ENCODE measurements around the gene ISG20L2. TPM values are rescaled to one million over a fixed set of nuclear protein-coding genes. Genes with fewer than 3 reads are reported as not detected.
A peak's percentile ranks its signal among the peaks of the same experiment; 100 is the strongest.

The ISG20L2 gene
- polyA plus RNA-seq, 1 of the 3 experiments (the other 2 are of a cell fraction), result 31.6 TPM

DNA sequence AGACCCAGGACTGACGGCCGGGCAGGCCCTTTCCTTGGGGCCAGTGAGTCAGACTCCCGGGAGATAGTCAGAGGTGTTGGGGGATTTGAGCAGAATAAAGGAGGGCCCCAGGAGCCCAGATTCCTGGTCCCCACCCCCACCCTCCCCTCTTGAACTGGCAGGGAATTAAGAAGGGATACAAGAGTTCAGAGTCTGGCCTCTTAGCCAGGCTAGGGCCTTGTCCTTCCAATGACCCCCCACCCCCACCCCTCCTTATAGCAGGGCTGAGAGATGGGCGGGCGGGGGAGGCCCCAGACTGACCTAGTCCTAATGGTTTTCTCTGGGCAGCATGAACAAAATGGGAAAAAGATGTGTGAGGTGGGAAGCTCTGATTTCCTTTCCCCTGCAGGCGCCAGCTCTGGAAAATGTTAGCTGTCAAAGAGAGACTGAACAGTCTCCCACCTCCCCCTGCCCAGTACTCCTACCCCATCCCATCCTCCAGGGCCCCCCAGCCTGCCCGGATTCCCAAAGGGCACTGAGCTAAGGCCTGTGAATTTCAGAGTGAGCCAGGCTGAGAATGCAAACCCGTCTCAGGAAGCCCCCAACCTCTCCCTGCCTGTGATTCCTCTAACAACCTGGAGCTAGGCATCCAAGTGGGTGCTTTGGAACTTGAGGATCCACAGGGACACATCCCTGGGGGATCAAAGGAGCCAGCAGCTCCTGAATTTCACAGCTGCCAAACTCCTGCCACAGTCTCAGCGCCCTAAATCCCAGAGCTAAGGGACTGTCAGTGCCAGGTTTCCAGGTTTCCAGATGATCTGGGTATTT is 17.4 kb downstream of the ISG20L2 start (continued):
- TF ChIP-seq NRF1 (IDR thresholded peaks at IDR 0.05; ENCODE audit: low read depth, low read length), result no peak
- peak; percentile 17; the same call in 1 of the 2 replicates for TF ChIP-seq JUND (IDR thresholded peaks at IDR 0.05)
- TF ChIP-seq USF2 (IDR thresholded peaks at IDR 0.05; ENCODE audit: borderline replicate concordance, low read depth, low read length), result no peak
- no peak for TF ChIP-seq REST (IDR thresholded peaks at IDR 0.05; ENCODE audit: low read depth, low read length)

- no peak overlapping the region for H3K9ac ChIP-seq
- peak overlapping the region; percentile 43 to 98; a peak in 3 of 4 replicates for H3K27ac ChIP-seq (ENCODE audit: low read depth in 2 of 2, low read length in 1 of 2)
- H3K79me2 ChIP-seq (ENCODE audit: insufficient read depth), result no peaks in the 10 kb centered on the region
- H3K36me3 ChIP-seq (replicated peaks in 1 of 2; ENCODE audit: control insufficient read depth in 1 of 2, insufficient read depth in 2 of 2, low read length in 1 of 2), result no peaks in the 10 kb centered on the region
- peak; percentile 71 for DNase-seq
- no peak overlapping the region for H3K4me3 ChIP-seq (ENCODE audit: low read depth in 2 of 2, low read length in 1 of 2)
- peaks cover 60 to 78% of the 10 kb centered on the region in 2 experiments for H3K4me1 ChIP-seq (ENCODE audit: control insufficient read depth in 1 of 2, insufficient read depth in 2 of 2, low read depth in 1 of 2, low read length in 1 of 2)
- 24% methylated on average over 9 of the region's 11 CpGs for WGBS (ENCODE audit: low lambda C conversion rate)
- no peaks in the 10 kb centered on the region for H3K9me3 ChIP-seq
- CTCF ChIA-PET, result interaction anchor here (1.6 to 45.5 kb wide), 7 partner anchors 6 to 218 kb away, joined by 5 to 2702 read pairs (median 7); partner anchors contain the start of genes CRABP2, ISG20L2, METTL25B and NES
- H3K9me2 ChIP-seq, result no peaks in the 10 kb centered on the region
- peaks cover 48% of the 10 kb centered on the region for H3F3A ChIP-seq (replicated peaks; ENCODE audit: insufficient read depth)
- H2AFZ ChIP-seq (ENCODE audit: low read depth), result no peak overlapping the region
- POLR2A ChIA-PET, result interaction anchor here (1.2 to 2.6 kb wide), 7 partner anchors 12 to 35 kb away, joined by 3 to 12 read pairs (median 8); partner anchors contain the start of genes ISG20L2 and METTL25B
- peak overlapping the region; percentile 63; the same call in 1 of the 2 replicates for H3K4me2 ChIP-seq
- H3K27me3 ChIP-seq (ENCODE audit: insufficient read depth), result no peaks in the 10 kb centered on the region
- no peaks in the 10 kb centered on the region for H4K20me1 ChIP-seq (ENCODE audit: insufficient read depth)
- TF ChIP-seq GABPA (IDR thresholded peaks at IDR 0.05; ENCODE audit: low read depth) (no peak), PBX3 (IDR thresholded peaks at IDR 0.05) (peak; percentile 56), POLR2AphosphoS5 (IDR thresholded peaks at IDR 0.05; ENCODE audit: low read depth, low read length) (no peak; the same call in none of the 2 replicates), YY1 (IDR thresholded peaks at IDR 0.05; ENCODE audit: low read depth) (no peak), MEF2A (IDR thresholded peaks at IDR 0.05; ENCODE audit: borderline replicate concordance, low read depth) (no peak), TCF12 (IDR thresholded peaks at IDR 0.05) (peak; percentile 91), CHD2 (IDR thresholded peaks at IDR 0.05; ENCODE audit: low read length, partially characterized antibody) (peak; percentile 48), USF1 (IDR thresholded peaks at IDR 0.05; ENCODE audit: borderline replicate concordance, low read depth) (no peak), GATA2 (CRISPR knock-in tag; IDR thresholded peaks at IDR 0.05) (peak; percentile 89), JUND (IDR thresholded peaks at IDR 0.05) (no peak), RCOR1 (IDR thresholded peaks at IDR 0.05; ENCODE audit: low read length) (0 out of 2 replicates have a peak, but pooled peaks have one; percentile 62), SIN3A (IDR thresholded peaks at IDR 0.05; ENCODE audit: borderline replicate concordance, low read depth, low read length) (peak; percentile 55; the same call in 1 of the 2 replicates), SMC3 (IDR thresholded peaks at IDR 0.05; ENCODE audit: low read depth, low read length) (peak; percentile 4; the same call in 1 of the 2 replicates), NFIC (IDR thresholded peaks at IDR 0.05; ENCODE audit: borderline replicate concordance) (peak; percentile 97), RAD21 (IDR thresholded peaks at IDR 0.05; ENCODE audit: low read length) (no peak), RFX5 (IDR thresholded peaks at IDR 0.05; ENCODE audit: low read length) (no peak)
- TF ChIP-seq, protein P1, sequence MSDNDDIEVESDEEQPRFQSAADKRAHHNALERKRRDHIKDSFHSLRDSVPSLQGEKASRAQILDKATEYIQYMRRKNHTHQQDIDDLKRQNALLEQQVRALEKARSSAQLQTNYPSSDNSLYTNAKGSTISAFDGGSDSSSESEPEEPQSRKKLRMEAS (IDR thresholded peaks at IDR 0.05; ENCODE audit: low read depth), result 0 out of 2 replicates have a peak, but pooled peaks have one; percentile 48
Measured at GRCh38 chr1:156709757-156710489, 18.6 kb downstream of the ISG20L2 start.

Measured in SK-N-SH (cell line).